GM12878 (cell line): ENCODE results near the gene PLCB4. TPM values are rescaled to one million over a fixed set of nuclear protein-coding genes. Genes with fewer than 3 reads are reported as not detected.

ENCODE experiments used
- ATAC-seq: fragments of 200-7000 bp; cut with Tn5 transposase; 3 replicates; pipeline ENCODE4 v1.9.1; 2020; ENCODE audit warnings: mild to moderate bottlenecking, moderate library complexity
- BruUV-seq: library from RNA; stranded (reverse); fragments of 400-500 nt; replicated peaks from 2 replicates; lab custom pipeline; 2021; lab: Mats Ljungman, UMichigan
- CTCF ChIA-PET: fragments of 300-600 bp; sonication (Branson Sonifier 250); formaldehyde crosslinking; extraction: SDS; loops from one replicate; lab custom pipeline; 2021; ENCODE audit warnings: inconsistent platforms; lab: Yijun Ruan, JAX
- POLR2A ChIA-PET: fragments of 350-600 bp; formaldehyde crosslinking; extraction: SDS; loops from one replicate; lab custom pipeline; 2021; ENCODE audit warnings: inconsistent platforms; lab: Charles Lee
- RAD21 ChIA-PET: fragments of 300-600 bp; sonication (Branson Sonifier 250); formaldehyde crosslinking; loops from one replicate; lab custom pipeline; 2023; ENCODE audit warnings: antibody characterized with exemption; ENCODE audit not compliant: unreplicated experiment; lab: Charles Lee
- SMC1A ChIA-PET: fragments of 300-600 bp; sonication (Branson Sonifier 250); formaldehyde crosslinking; loops from one replicate; lab custom pipeline; 2023; ENCODE audit not compliant: unreplicated experiment, uncharacterized antibody; lab: Charles Lee
- DNase-seq: peaks from one replicate; pipeline ENCODE4 v3.0.0-alpha.2; 2011; ENCODE audit warnings: low read depth, low spot score
- FAIRE-seq: peaks from 3 replicates; lab custom pipeline; 2011; peaks lifted over from hg19 to GRCh38; lab: Jason Lieb, UNC
- H2AFZ ChIP-seq: 2 replicates; pipeline ENCODE4 v1.6.0; 2011; ENCODE audit warnings: low read depth, low read length, control low read depth; ENCODE audit not compliant: control insufficient read depth
- H3K27ac ChIP-seq: 2 replicates; pipeline ENCODE4 v1.5.1; 2011; ENCODE audit warnings: control low read depth; ENCODE audit not compliant: control insufficient read depth, insufficient read depth
- H3K27me3 ChIP-seq, 2 experiments: replicated peaks in 1 of 2; 2 replicates each; pipeline versions ENCODE4 v1.6.0 to v1.6.1; 2011; ENCODE audit warnings: low read length in 1 of 2; ENCODE audit not compliant: control insufficient read depth in 2 of 2, insufficient read depth in 2 of 2
- H3K36me3 ChIP-seq, 2 experiments: 2 replicates each; pipeline ENCODE4 v1.5.1; 2011; ENCODE audit warnings: low read length in 1 of 2; ENCODE audit not compliant: control insufficient read depth in 2 of 2, insufficient read depth in 2 of 2
- H3K4me1 ChIP-seq: 2 replicates; pipeline ENCODE4 v1.6.1; 2011; ENCODE audit warnings: mild to moderate bottlenecking, low read length, moderate library complexity, mixed read lengths; ENCODE audit not compliant: control insufficient read depth, insufficient read depth
- H3K4me2 ChIP-seq: 2 replicates; pipeline ENCODE4 v1.6.0; 2011; ENCODE audit warnings: control low read depth; ENCODE audit not compliant: control insufficient read depth, insufficient read depth
- H3K4me3 ChIP-seq: fragments of 200-600 bp; sonication (generic); 2 replicates; pipeline ENCODE4 v1.5.1; 2016
- H3K79me2 ChIP-seq: 2 replicates; pipeline ENCODE4 v1.6.0; 2011; ENCODE audit warnings: low read length; ENCODE audit not compliant: control insufficient read depth, insufficient read depth
- H3K9ac ChIP-seq: 2 replicates; pipeline ENCODE4 v1.8.0; 2011; ENCODE audit warnings: low read length, control low read depth, mixed read lengths; ENCODE audit not compliant: control insufficient read depth, insufficient read depth
- H3K9me3 ChIP-seq: replicated peaks from 3 replicates; pipeline ENCODE4 v1.5.1; 2011; ENCODE audit warnings: mild to moderate bottlenecking, low read length; ENCODE audit not compliant: control insufficient read depth, insufficient read depth
- H4K20me1 ChIP-seq: 2 replicates; pipeline ENCODE4 v1.6.0; 2011; ENCODE audit not compliant: control insufficient read depth, insufficient read depth
- CEBPB ChIP-seq, 2 experiments: fragments of 150-350 bp in 1 of 2; IDR thresholded peaks; 2 replicates each; pipeline ENCODE4 v1.6.1; 2012 to 2014; ENCODE audit warnings: low read depth in 2 of 2, low read length in 2 of 2, borderline replicate concordance in 1 of 2, inconsistent platforms in 1 of 2
- EED ChIP-seq: sonication (generic); IDR thresholded peaks from 2 replicates; pipeline ENCODE4 v1.6.1; 2016; ENCODE audit warnings: antibody characterized with exemption, low read depth
- FOXK2 ChIP-seq: fragments of 450-650 bp; IDR thresholded peaks from 2 replicates; pipeline ENCODE4 v1.6.1; 2017; ENCODE audit warnings: mild to moderate bottlenecking, moderate library complexity
- LARP7 ChIP-seq: fragments of 450-650 bp; IDR thresholded peaks from 2 replicates; pipeline ENCODE4 v1.6.1; 2017; ENCODE audit warnings: mild to moderate bottlenecking
- NFYA ChIP-seq: IDR thresholded peaks from 2 replicates; pipeline ENCODE4 v1.6.1; 2011; ENCODE audit warnings: low read depth, mild to moderate bottlenecking, low read length, improper control_type of control experiment, borderline replicate concordance
- NFYB ChIP-seq: IDR thresholded peaks from 2 replicates; pipeline ENCODE4 v1.6.1; 2011; ENCODE audit warnings: low read depth, mild to moderate bottlenecking, low read length, improper control_type of control experiment, moderate library complexity; ENCODE audit not compliant: insufficient read depth
- POLR2AphosphoS2 ChIP-seq: IDR thresholded peaks from 2 replicates; pipeline ENCODE4 v1.6.1; 2011; ENCODE audit warnings: low read depth, mild to moderate bottlenecking, low read length, improper control_type of control experiment, moderate library complexity
- SIN3A ChIP-seq: IDR thresholded peaks from 2 replicates; pipeline ENCODE4 v1.6.1; 2012; ENCODE audit warnings: low read depth, low read length, improper control_type of control experiment
- SPI1 ChIP-seq: IDR thresholded peaks from 2 replicates; pipeline ENCODE4 v1.6.1; 2011; ENCODE audit warnings: low read depth, mild to moderate bottlenecking, low read length, moderate library complexity, borderline replicate concordance; ENCODE audit not compliant: insufficient read depth
- TCF7 ChIP-seq: IDR thresholded peaks from 2 replicates; pipeline ENCODE4 v1.6.1; 2014; ENCODE audit warnings: antibody characterized with exemption, borderline replicate concordance
- WGBS: methylation state at CpG from one replicate; pipeline ENCODE4 v1.1.6; 2016; ENCODE audit warnings: low lambda C conversion rate; ENCODE audit not compliant: insufficient replicate concordance, insufficient coverage; ENCODE audit errors: missing lambda C conversion rate; 5-methylcytosine and 5-hydroxymethylcytosine counted together
- in situ Hi-C: fragments of 300-500 bp; cut with MboI; formaldehyde crosslinking; loops from 9 replicates; pipeline ENCODE4 v1.14.3; 2018; ENCODE audit warnings: mixed read lengths
- intact Hi-C: fragments of 100-400 bp; cut with micrococcal nuclease; formaldehyde crosslinking; loops from one replicate; pipeline ENCODE4 v1.14.2; 2022; ENCODE audit not compliant: unreplicated experiment
- polyA plus RNA-seq, 11 experiments: library from polyadenylated mRNA; depleted of rRNA in 4 of 11; unstranded in 6 of 11; stranded (reverse) in 5 of 11; fragments of >200 nt; fragmentation: Nextera tagmentation in 4 of 11; fragmentation: Illumina TruSeq in 1 of 11; extraction: Ambion mirVana in 4 of 11; extraction: Trizol in 1 of 11; gene quantifications; 1 replicate in 1 of 11; 2 replicates in 10 of 11; pipeline versions ENCODE4 v1.2.1 to v1.2.3, GENCODE V29; 2011 to 2016; ENCODE audit warnings: inconsistent platforms in 2 of 11, missing spikeins in 2 of 11, low read depth in 1 of 11
- total RNA-seq, 4 experiments: library from RNA; depleted of rRNA in 3 of 4; stranded (reverse); fragments of >200 nt in 3 of 4; fragmentation: Illumina TruSeq in 1 of 4; extraction: Trizol in 1 of 4; gene quantifications; 2 replicates each; pipeline versions ENCODE4 v1.2.1 to v1.2.3, GENCODE V29; 2013 to 2021

Gene PLCB4
- total and polyA plus RNA-seq, 10 of the 15 experiments (the other 5 are each of a cell fraction or from before 2014, with no cell fraction given): not detected

DNA sequence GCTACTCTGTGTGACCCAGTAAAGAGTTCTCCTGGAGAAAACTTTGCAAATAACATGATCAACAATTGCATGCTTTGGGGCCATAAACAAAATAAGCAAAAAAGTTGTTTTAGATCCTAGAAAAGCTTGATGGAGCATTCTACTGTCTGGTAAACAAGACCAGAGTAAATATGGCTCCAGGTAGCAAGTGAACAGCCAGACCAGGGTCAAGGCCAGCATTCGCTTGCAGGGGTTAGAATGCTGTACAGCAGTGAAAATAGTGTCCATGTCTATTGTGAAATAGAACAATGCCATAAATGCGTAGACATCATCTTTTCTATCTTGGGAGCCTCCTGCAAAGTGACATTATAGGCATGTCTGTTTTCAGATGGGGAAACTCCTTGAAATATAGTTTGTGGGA is 216.7 kb downstream of the PLCB4 start:
- intact Hi-C loops: no loop called here
- Histone ChIP-seq H3K9me3 (no peaks in the 10 kb centered on the region), H3K9ac (no peak overlapping the region), H3K36me3 (no peaks in the 10 kb centered on the region), H4K20me1 (no peaks in the 10 kb centered on the region), H3K27me3 (peaks cover 0 to 2% of the 10 kb centered on the region in 2 experiments; a peak in 1 of 4 replicates), H2AFZ (no peak overlapping the region), H3K79me2 (no peaks in the 10 kb centered on the region), H3K27ac (no peak overlapping the region), H3K4me1 (no peaks in the 10 kb centered on the region), H3K4me3 (no peak overlapping the region), H3K4me2 (no peak overlapping the region)
- ChIA-PET SMC1A (no interaction called here), RAD21 (no interaction called here), CTCF (no interaction called here), POLR2A (no interaction called here)
- 0% methylated on average over 2 of the region's 2 CpGs for WGBS
- FAIRE-seq: no peak
- in situ Hi-C loops: no loop called here
- TF ChIP-seq TCF7: no peak
- TF ChIP-seq SIN3A: no peak
- TF ChIP-seq EED: no peak
- no peak for TF ChIP-seq FOXK2
- TF ChIP-seq NFYB: no peak
- TF ChIP-seq NFYA: no peak
- no peak for TF ChIP-seq CEBPB (IDR thresholded peaks at IDR 0.05; ENCODE audit: borderline replicate concordance in 1 of 2, low read depth in 2 of 2, low read length in 2 of 2)
- TF ChIP-seq POLR2AphosphoS2: no peak
- TF ChIP-seq LARP7: no peak
- TF ChIP-seq SPI1: no peak
- BruUV-seq: no TSS peak
- no peak for ATAC-seq
- no peak for DNase-seq
